Upper lobe of left lung (tissue), 4 donors: ENCODE results near the gene ODF4.

Experiments used
- CTCF ChIP-seq, 6 experiments: fragments of 450-650 bp in 4 of 6; fragments of 200-600 bp in 2 of 6; sonication (generic) in 2 of 6; IDR thresholded peaks; one replicate each; pipeline ENCODE4 v1.5.1; 2016 to 2019; ENCODE audit warnings: antibody characterized with exemption in 6 of 6
- EP300 ChIP-seq, 4 donors: sonication (generic); formaldehyde crosslinking; IDR thresholded peaks; one replicate each; pipeline ENCODE4 v1.5.1; 2017; ENCODE audit warnings: antibody characterized with exemption in 4 of 4, control low read depth in 2 of 4
- POLR2A ChIP-seq, 4 donors: fragments of 450-650 bp; IDR thresholded peaks; one replicate each; pipeline ENCODE4 v1.5.1; 2016 to 2017; ENCODE audit warnings: antibody characterized with exemption in 4 of 4, mild to moderate bottlenecking in 2 of 4
- POLR2AphosphoS5 ChIP-seq, 2 donors: sonication (generic); formaldehyde crosslinking; IDR thresholded peaks; one replicate each; pipeline ENCODE4 v1.5.1; 2017; ENCODE audit warnings: antibody characterized with exemption in 2 of 2

- TF ChIP-seq CTCF (IDR thresholded peaks at IDR 0.05) (no peak), EP300 (IDR thresholded peaks at IDR 0.05) (no peak), POLR2AphosphoS5 (IDR thresholded peaks at IDR 0.05) (no peak), POLR2A (IDR thresholded peaks at IDR 0.05) (no peak)
Observed at GRCh38 chr17:8300226-8300625, 39.4 kb upstream of the ODF4 start.
